ENCODE measurements around the gene CAMK2D.

CAMK2D gene

GRCh38 chr4:113739197-113739596, 22.3 kb downstream of the CAMK2D start:
- Histone ChIP-seq H3K9ac (ENCODE audit: low read length) (no peak overlapping the region), H3K9me3 (ENCODE audit: insufficient read depth, low read depth, low read length) (no peaks in the 10 kb centered on the region), H4K91ac (ENCODE audit: low read depth, low read length) (no peak overlapping the region), H2BK120ac (ENCODE audit: insufficient read depth, low read length, poor library complexity) (no peak overlapping the region), H3K4ac (ENCODE audit: low read depth, low read length) (no peak overlapping the region), H3K23ac (ENCODE audit: low read length) (no peak overlapping the region), H3K79me1 (ENCODE audit: low read length) (no peaks in the 10 kb centered on the region), H2AFZ (ENCODE audit: insufficient read depth, low read length, poor library complexity) (no peak overlapping the region), H3K4me2 (ENCODE audit: low read length) (no peak overlapping the region), H3K36me3 (ENCODE audit: control insufficient read depth in 1 of 2, insufficient read depth in 2 of 2, low read length in 2 of 2) (no peaks in the 10 kb centered on the region), H4K12ac (ENCODE audit: low read depth, low read length) (no peak overlapping the region), H2BK5ac (ENCODE audit: low read depth, low read length, poor library complexity) (no peak overlapping the region), H3K27ac (ENCODE audit: low read depth, low read length) (no peak overlapping the region), H3K79me2 (ENCODE audit: control insufficient read depth, insufficient read depth, low read length, poor library complexity) (no peaks in the 10 kb centered on the region), H3K4me1 (ENCODE audit: control insufficient read depth in 1 of 2, insufficient read depth in 2 of 2, low read length in 2 of 2) (no peaks in the 10 kb centered on the region), H3K18ac (ENCODE audit: low read length) (no peak overlapping the region), H3K14ac (ENCODE audit: low read length) (no peak overlapping the region), H3K27me3 (ENCODE audit: insufficient read depth, low read length) (no peaks in the 10 kb centered on the region), H4K8ac (ENCODE audit: low read depth, low read length) (no peak overlapping the region), H3K4me3 (ENCODE audit: low read depth, low read length) (no peak overlapping the region), H2BK12ac (ENCODE audit: low read length) (no peak overlapping the region), H2AK5ac (ENCODE audit: low read length) (no peak overlapping the region)
- no peak for DNase-seq

DNA sequence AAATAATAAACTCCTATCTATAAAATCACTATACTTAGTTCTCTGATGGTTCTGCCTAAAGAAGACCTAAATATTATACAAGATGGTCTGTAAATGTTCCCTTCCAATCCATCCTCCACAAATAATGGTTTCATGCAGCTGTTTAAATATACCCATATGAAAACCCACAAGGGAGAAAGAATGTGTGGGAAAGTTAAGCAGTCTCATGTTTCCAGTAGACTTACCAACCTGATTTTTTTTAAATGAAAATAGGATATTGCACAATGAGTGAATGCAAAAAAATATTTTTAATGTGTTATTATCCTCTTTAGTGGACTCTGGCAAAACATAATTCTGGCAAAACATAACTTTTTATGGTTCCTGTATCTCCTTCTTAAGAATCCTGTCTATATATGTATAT, 23.3 kb downstream of the CAMK2D start:
- H3K4ac ChIP-seq (ENCODE audit: low read depth, low read length) = no peak overlapping the region
- no peak overlapping the region for H3K4me2 ChIP-seq (ENCODE audit: low read length)
- no peak overlapping the region for H2BK5ac ChIP-seq (ENCODE audit: low read depth, low read length, poor library complexity)
- H4K91ac ChIP-seq (ENCODE audit: low read depth, low read length) = no peak overlapping the region
- H3K27me3 ChIP-seq (ENCODE audit: insufficient read depth, low read length) = no peaks in the 10 kb centered on the region
- H3K23ac ChIP-seq (ENCODE audit: low read length) = no peak overlapping the region
- DNase-seq = no peak
- no peak overlapping the region for H2AK5ac ChIP-seq (ENCODE audit: low read length)
- no peak overlapping the region for H3K9ac ChIP-seq (ENCODE audit: low read length)
- H3K79me1 ChIP-seq (ENCODE audit: low read length) = no peaks in the 10 kb centered on the region
- H2AFZ ChIP-seq (ENCODE audit: insufficient read depth, low read length, poor library complexity) = no peak overlapping the region
- no peak overlapping the region for H2BK12ac ChIP-seq (ENCODE audit: low read length)
- no peak overlapping the region for H3K18ac ChIP-seq (ENCODE audit: low read length)
- no peaks in the 10 kb centered on the region for H3K4me1 ChIP-seq (ENCODE audit: control insufficient read depth in 1 of 2, insufficient read depth in 2 of 2, low read length in 2 of 2)
- H2BK120ac ChIP-seq (ENCODE audit: insufficient read depth, low read length, poor library complexity) = no peak overlapping the region
- H3K14ac ChIP-seq (ENCODE audit: low read length) = no peak overlapping the region
- no peak overlapping the region for H3K4me3 ChIP-seq (ENCODE audit: low read depth, low read length)
- H3K79me2 ChIP-seq (ENCODE audit: control insufficient read depth, insufficient read depth, low read length, poor library complexity) = no peaks in the 10 kb centered on the region
- H4K8ac ChIP-seq (ENCODE audit: low read depth, low read length) = no peak overlapping the region
- no peak overlapping the region for H3K27ac ChIP-seq (ENCODE audit: low read depth, low read length)
- no peaks in the 10 kb centered on the region for H3K36me3 ChIP-seq (ENCODE audit: control insufficient read depth in 1 of 2, insufficient read depth in 2 of 2, low read length in 2 of 2)
- H3K9me3 ChIP-seq (ENCODE audit: insufficient read depth, low read depth, low read length) = no peaks in the 10 kb centered on the region
- H4K12ac ChIP-seq (ENCODE audit: low read depth, low read length) = no peak overlapping the region

GRCh38 chr4:113733685-113734084, 27.9 kb downstream of the CAMK2D start:
- H3K27ac ChIP-seq (ENCODE audit: low read depth, low read length) = no peak overlapping the region
- H3K4me2 ChIP-seq (ENCODE audit: low read length) = no peak overlapping the region
- H3K27me3 ChIP-seq (ENCODE audit: insufficient read depth, low read length) = no peaks in the 10 kb centered on the region
- H2BK5ac ChIP-seq (ENCODE audit: low read depth, low read length, poor library complexity) = no peak overlapping the region
- no peak overlapping the region for H3K23ac ChIP-seq (ENCODE audit: low read length)
- no peak for DNase-seq
- no peak overlapping the region for H3K4me3 ChIP-seq (ENCODE audit: low read depth, low read length)
- H4K8ac ChIP-seq (ENCODE audit: low read depth, low read length) = no peak overlapping the region
- no peak overlapping the region for H3K4ac ChIP-seq (ENCODE audit: low read depth, low read length)
- no peak overlapping the region for H2AK5ac ChIP-seq (ENCODE audit: low read length)
- H2BK12ac ChIP-seq (ENCODE audit: low read length) = no peak overlapping the region
- H3K79me2 ChIP-seq (ENCODE audit: control insufficient read depth, insufficient read depth, low read length, poor library complexity) = no peaks in the 10 kb centered on the region
- no peaks in the 10 kb centered on the region for H3K79me1 ChIP-seq (ENCODE audit: low read length)
- H4K91ac ChIP-seq (ENCODE audit: low read depth, low read length) = no peak overlapping the region
- H2AFZ ChIP-seq (ENCODE audit: insufficient read depth, low read length, poor library complexity) = no peak overlapping the region
- no peak overlapping the region for H3K14ac ChIP-seq (ENCODE audit: low read length)
- H4K12ac ChIP-seq (ENCODE audit: low read depth, low read length) = no peak overlapping the region
- H2BK120ac ChIP-seq (ENCODE audit: insufficient read depth, low read length, poor library complexity) = no peak overlapping the region
- no peaks in the 10 kb centered on the region for H3K4me1 ChIP-seq (ENCODE audit: control insufficient read depth in 1 of 2, insufficient read depth in 2 of 2, low read length in 2 of 2)
- H3K18ac ChIP-seq (ENCODE audit: low read length) = no peak overlapping the region
- no peaks in the 10 kb centered on the region for H3K36me3 ChIP-seq (ENCODE audit: control insufficient read depth in 1 of 2, insufficient read depth in 2 of 2, low read length in 2 of 2)
- no peaks in the 10 kb centered on the region for H3K9me3 ChIP-seq (ENCODE audit: insufficient read depth, low read depth, low read length)
- H3K9ac ChIP-seq (ENCODE audit: low read length) = no peak overlapping the region

DNA sequence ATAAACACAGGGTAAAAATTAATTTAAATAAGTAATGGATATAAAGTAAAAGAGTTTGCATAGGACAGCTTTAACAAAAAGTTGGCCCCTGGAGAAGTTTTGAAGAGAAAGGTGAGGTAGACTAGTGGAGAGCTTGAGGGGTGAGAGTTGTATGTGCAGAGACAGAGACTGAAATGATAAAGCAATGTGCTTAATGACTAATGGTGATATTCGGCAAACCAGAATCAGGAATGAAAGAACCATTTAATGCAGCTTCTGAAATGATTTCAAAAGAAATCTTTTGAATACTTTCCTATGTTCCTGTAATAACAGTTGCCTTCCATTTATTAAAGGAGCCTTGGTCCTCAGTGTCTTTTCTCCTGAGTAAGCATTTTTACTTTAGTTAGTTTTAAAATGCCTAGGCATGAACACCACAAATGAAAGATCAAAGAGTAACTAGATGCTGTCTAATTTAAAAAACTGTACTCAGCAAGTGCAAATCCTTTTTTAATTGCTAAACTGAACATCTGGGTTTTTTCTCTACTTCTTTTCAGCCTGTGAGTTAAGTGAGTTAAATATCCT, 28.5 kb downstream of the CAMK2D start:
- Histone ChIP-seq H3K27me3 (ENCODE audit: insufficient read depth, low read length) (no peaks in the 10 kb centered on the region), H3K27ac (ENCODE audit: low read depth, low read length) (no peak overlapping the region), H3K14ac (ENCODE audit: low read length) (no peak overlapping the region), H3K4me1 (ENCODE audit: control insufficient read depth in 1 of 2, insufficient read depth in 2 of 2, low read length in 2 of 2) (no peaks in the 10 kb centered on the region), H4K12ac (ENCODE audit: low read depth, low read length) (no peak overlapping the region), H3K18ac (ENCODE audit: low read length) (no peak overlapping the region), H3K9ac (ENCODE audit: low read length) (no peak overlapping the region), H4K8ac (ENCODE audit: low read depth, low read length) (no peak overlapping the region), H3K9me3 (ENCODE audit: insufficient read depth, low read depth, low read length) (no peaks in the 10 kb centered on the region), H4K91ac (ENCODE audit: low read depth, low read length) (no peak overlapping the region), H2BK12ac (ENCODE audit: low read length) (no peak overlapping the region), H3K23ac (ENCODE audit: low read length) (no peak overlapping the region), H3K4me2 (ENCODE audit: low read length) (no peak overlapping the region), H3K79me2 (ENCODE audit: control insufficient read depth, insufficient read depth, low read length, poor library complexity) (no peaks in the 10 kb centered on the region), H2AK5ac (ENCODE audit: low read length) (no peak overlapping the region), H2BK5ac (ENCODE audit: low read depth, low read length, poor library complexity) (no peak overlapping the region), H3K4me3 (ENCODE audit: low read depth, low read length) (no peak overlapping the region), H3K36me3 (ENCODE audit: control insufficient read depth in 1 of 2, insufficient read depth in 2 of 2, low read length in 2 of 2) (no peaks in the 10 kb centered on the region), H2AFZ (ENCODE audit: insufficient read depth, low read length, poor library complexity) (no peak overlapping the region), H2BK120ac (ENCODE audit: insufficient read depth, low read length, poor library complexity) (no peak overlapping the region), H3K79me1 (ENCODE audit: low read length) (no peaks in the 10 kb centered on the region), H3K4ac (ENCODE audit: low read depth, low read length) (no peak overlapping the region)
- WGBS (ENCODE audit: extremely low coverage, insufficient coverage, insufficient read length) = no CpG with 5 or more reads among the region's 1 CpG
- DNase-seq = no peak

All from trophoblast cell (in vitro differentiated cells and primary cell).